Activated CD8-positive, alpha-beta memory T cell treated with anti-CD3 and anti-CD28 coated beads for 36 hours (primary cell): ENCODE results near the gene ALOX12B. TPM values are rescaled to one million over a fixed set of nuclear protein-coding genes. Genes with fewer than 3 reads are reported as not detected.
"Not testable (repeated sequence)": the region's sequence is repeated elsewhere in the genome, so short reads cannot be mapped to it uniquely, and the experiment has no call there.

ENCODE experiments used
- CTCF ChIA-PET: fragments of 350-600 bp; sonication (Branson Sonifier 250); formaldehyde crosslinking; loops from one replicate; lab custom pipeline; 2021; ENCODE audit warnings: antibody characterized with exemption; lab: Charles Lee
- POLR2A ChIA-PET: fragments of 350-600 bp; sonication (Branson Sonifier 250); formaldehyde crosslinking; loops from one replicate; lab custom pipeline; 2021; ENCODE audit warnings: antibody characterized with exemption; lab: Charles Lee
- total RNA-seq, 2 experiments: library from RNA; stranded (reverse); gene quantifications; one replicate each; pipeline ENCODE4 v1.2.3, GENCODE V29; 2021

The ALOX12B gene
- total RNA-seq, 2 experiments from 2014 or later, result 1.7 TPM

GRCh38 chr17:8103549-8103948, 16.0 kb upstream of the ALOX12B start:
- POLR2A ChIA-PET, result no interaction called here
- CTCF ChIA-PET, result interaction anchor here (0.6 to 3.4 kb wide), 3 partner anchors 9 to 290 kb away, joined by 3 to 15 read pairs (median 7); no protein-coding TSS in a partner anchor

GRCh38 chr17:8101721-8102120, 14.2 kb upstream of the ALOX12B start:
- POLR2A ChIA-PET, result no interaction called here
- CTCF ChIA-PET, result interaction anchor here (0.9 to 2.3 kb wide), 3 partner anchors 8 to 23 kb away, joined by 3 to 7 read pairs (median 6); no protein-coding TSS in a partner anchor

GRCh38 chr17:8100763-8101162, 13.2 kb upstream of the ALOX12B start:
- CTCF ChIA-PET, result interaction anchor here (0.9 to 1.7 kb wide), 2 partner anchors 9 to 27 kb away, joined by 3 to 6 read pairs; no protein-coding TSS in a partner anchor

GRCh38 chr17:8100111-8100510, 12.6 kb upstream of the ALOX12B start:
- ChIA-PET POLR2A (no interaction called here), CTCF (interaction anchor here (0.9 to 1.7 kb wide), 2 partner anchors 10 to 26 kb away, joined by 3 to 6 read pairs; no protein-coding TSS in a partner anchor)

More at GRCh38 chr17:8100763-8101162, 13.2 kb upstream of the ALOX12B start:
- POLR2A ChIA-PET, result interaction anchor here (0.6 kb wide), 1 partner anchor 1283 kb away, joined by 4 read pairs; no protein-coding TSS in a partner anchor

GRCh38 chr17:8096541-8096940, 9.0 kb upstream of the ALOX12B start:
- ChIA-PET CTCF (interaction anchor here (1.2 kb wide), 1 partner anchor 14 kb away, joined by 3 read pairs; no protein-coding TSS in a partner anchor), POLR2A (no interaction called here)

GRCh38 chr17:8095361-8095760, 7.8 kb upstream of the ALOX12B start:
- ChIA-PET POLR2A (no interaction called here), CTCF (interaction anchor here (1.2 to 6.3 kb wide), 4 partner anchors 7 to 94 kb away, joined by 3 to 52 read pairs (median 5); no protein-coding TSS in a partner anchor)

GRCh38 chr17:8091033-8091687, 3.6 kb upstream of the ALOX12B start:
- ChIA-PET CTCF (interaction anchor here (1.7 to 6.3 kb wide), 5 partner anchors 10 to 26 kb away, joined by 4 to 52 read pairs (median 23); partner anchors contain the start of gene ALOXE3), POLR2A (interaction anchor here (0.6 kb wide), 1 partner anchor 523 kb away, joined by 3 read pairs; no protein-coding TSS in a partner anchor)

- POLR2A ChIA-PET, result no interaction called here
- CTCF ChIA-PET, result interaction anchor here (1.7 to 6.3 kb wide), 4 partner anchors 9 to 20 kb away, joined by 4 to 52 read pairs (median 16); no protein-coding TSS in a partner anchor
Observed at GRCh38 chr17:8089728-8090127, 2.2 kb upstream of the ALOX12B start.

- POLR2A ChIA-PET, result no interaction called here
- CTCF ChIA-PET, result interaction anchor here (0.7 to 5.8 kb wide), 4 partner anchors 9 to 27 kb away, joined by 3 to 23 read pairs (median 6); no protein-coding TSS in a partner anchor
Observed at GRCh38 chr17:8087952-8088230, 375 bp upstream of the ALOX12B start.

GRCh38 chr17:8084250-8084649, 3.3 kb downstream of the ALOX12B start:
- CTCF ChIA-PET, result interaction anchor here (0.7 to 2.0 kb wide), 8 partner anchors 8 to 35 kb away, joined by 3 to 13 read pairs (median 4); no protein-coding TSS in a partner anchor
- POLR2A ChIA-PET, result no interaction called here

GRCh38 chr17:8082292-8082691, 5.2 kb downstream of the ALOX12B start:
- POLR2A ChIA-PET, result no interaction called here
- CTCF ChIA-PET, result interaction anchor here (3.9 kb wide), 1 partner anchor 29 kb away, joined by 16 read pairs; no protein-coding TSS in a partner anchor

- POLR2A ChIA-PET, result no interaction called here
- CTCF ChIA-PET, result interaction anchor here (1.5 to 3.9 kb wide), 2 partner anchors 8 to 29 kb away, joined by 4 to 16 read pairs; no protein-coding TSS in a partner anchor
Observed at GRCh38 chr17:8081876-8082275, 5.6 kb downstream of the ALOX12B start.

GRCh38 chr17:8080799-8081219, 6.7 kb downstream of the ALOX12B start:
- CTCF ChIA-PET, result interaction anchor here (0.6 to 3.9 kb wide), 4 partner anchors 9 to 30 kb away, joined by 3 to 16 read pairs (median 5); no protein-coding TSS in a partner anchor

GRCh38 chr17:8080208-8080798, 7.2 kb downstream of the ALOX12B start:
- CTCF ChIA-PET, result interaction anchor here (0.5 to 3.9 kb wide), 11 partner anchors 10 to 221 kb away, joined by 3 to 17 read pairs (median 6); partner anchors contain the start of genes ALOXE3 and PER1

More at GRCh38 chr17:8080799-8081219, 6.7 kb downstream of the ALOX12B start:
- POLR2A ChIA-PET, result no interaction called here

GRCh38 chr17:8079291-8080207, 8.0 kb downstream of the ALOX12B start:
- POLR2A ChIA-PET, result no interaction called here
- CTCF ChIA-PET, result interaction anchor here (0.5 to 2.4 kb wide), 25 partner anchors 9 to 305 kb away, joined by 3 to 39 read pairs (median 4); partner anchors contain the start of genes ALOXE3, PER1 and RNF227

More at GRCh38 chr17:8080208-8080798, 7.2 kb downstream of the ALOX12B start:
- POLR2A ChIA-PET, result no interaction called here

- CTCF ChIA-PET, result interaction anchor here (0.6 to 5.7 kb wide), 10 partner anchors 14 to 1053 kb away, joined by 3 to 52 read pairs (median 4); partner anchors contain the start of gene RNF227
- POLR2A ChIA-PET, result not testable (repeated sequence)
Observed at GRCh38 chr17:8077939-8078338, 9.6 kb downstream of the ALOX12B start.

GRCh38 chr17:8076502-8077266, 10.8 kb downstream of the ALOX12B start:
- ChIA-PET POLR2A (no interaction called here), CTCF (interaction anchor here (0.6 to 8.1 kb wide), 6 partner anchors 15 to 35 kb away, joined by 3 to 63 read pairs (median 4); no protein-coding TSS in a partner anchor)
